Caco-2 (cell line): ENCODE data around the gene SORBS1. TPM values are rescaled to one million over a fixed set of nuclear protein-coding genes. Genes with fewer than 3 reads are reported as not detected.

Experiments
- BruUV-seq: library from RNA; stranded (reverse); fragments of 400-500 nt; replicated peaks from 2 replicates; lab custom pipeline; 2021; lab: Mats Ljungman, UMichigan
- CTCF ChIA-PET: fragments of 300-600 bp; sonication (Branson Sonifier 250); formaldehyde crosslinking; loops from one replicate; lab custom pipeline; 2022; ENCODE audit warnings: antibody characterized with exemption; lab: Charles Lee
- POLR2A ChIA-PET: fragments of 300-600 bp; sonication (Branson Sonifier 250); formaldehyde crosslinking; loops from one replicate; lab custom pipeline; 2022; ENCODE audit warnings: antibody characterized with exemption; lab: Charles Lee
- DNase-seq, 2 experiments: peaks; one replicate each; pipeline versions ENCODE4 v3.0.0 to v3.0.0-alpha.2; 2020 to 2022
- H3K27me3 ChIP-seq: replicated peaks from 2 replicates; pipeline ENCODE4 v1.6.0; 2011; ENCODE audit warnings: low read length; ENCODE audit not compliant: control insufficient read depth, insufficient read depth
- H3K36me3 ChIP-seq: 2 replicates; pipeline ENCODE4 v1.5.1; 2011; ENCODE audit warnings: low read length; ENCODE audit not compliant: control insufficient read depth, insufficient read depth
- H3K4me1 ChIP-seq: fragments of 250-450 bp; sonication (Bioruptor Pico); 2 replicates; pipeline ENCODE4 v1.5.1; 2020; ENCODE audit warnings: mild to moderate bottlenecking
- H3K4me3 ChIP-seq: 2 replicates; pipeline ENCODE4 v1.5.1; 2011; ENCODE audit warnings: low read depth, mild to moderate bottlenecking, control low read depth, low read length
- H3K9me3 ChIP-seq: fragments of 250-450 bp; sonication (Bioruptor Pico); 2 replicates; pipeline ENCODE4 v1.5.1; 2020; ENCODE audit warnings: mild to moderate bottlenecking, moderate library complexity
- H3K27ac Mint-ChIP-seq: one replicate; pipeline ENCODE4 v1.8.0; 2022; ENCODE audit warnings: mixed read lengths; ENCODE audit not compliant: unreplicated experiment
- H3K27me3 Mint-ChIP-seq: one replicate; pipeline ENCODE4 v1.8.0; 2022; ENCODE audit warnings: mixed read lengths; ENCODE audit not compliant: insufficient read depth, unreplicated experiment
- H3K36me3 Mint-ChIP-seq: one replicate; pipeline ENCODE4 v1.8.0; 2022; ENCODE audit warnings: mild to moderate bottlenecking, mixed read lengths; ENCODE audit not compliant: insufficient read depth, unreplicated experiment
- H3K4me1 Mint-ChIP-seq: one replicate; pipeline ENCODE4 v1.8.0; 2022; ENCODE audit warnings: low read depth, mixed read lengths; ENCODE audit not compliant: unreplicated experiment
- H3K4me3 Mint-ChIP-seq: one replicate; pipeline ENCODE4 v1.8.0; 2022; ENCODE audit warnings: mild to moderate bottlenecking, moderate library complexity, mixed read lengths; ENCODE audit not compliant: unreplicated experiment
- H3K9me3 Mint-ChIP-seq: one replicate; pipeline ENCODE4 v1.8.0; 2022; ENCODE audit warnings: mixed read lengths; ENCODE audit not compliant: unreplicated experiment
- CTCF ChIP-seq, 2 experiments: fragments of 200-600 bp in 1 of 2; IDR thresholded peaks; 1 replicate in 1 of 2; 2 replicates in 1 of 2; pipeline versions ENCODE4 v1.5.1 to v1.8.0; 2011 to 2022; ENCODE audit warnings: antibody characterized with exemption in 1 of 2, control low read depth in 1 of 2, inconsistent platforms in 1 of 2, low read depth in 1 of 2, low read length in 1 of 2, mild to moderate bottlenecking in 1 of 2, moderate library complexity in 1 of 2; ENCODE audit not compliant: insufficient read depth in 1 of 2, severe bottlenecking in 1 of 2, unreplicated experiment in 1 of 2
- intact Hi-C: fragments of 100-400 bp; cut with micrococcal nuclease; formaldehyde crosslinking; loops from one replicate; pipeline ENCODE4 v1.10.0; 2022; ENCODE audit not compliant: unreplicated experiment
- total RNA-seq: library from RNA; stranded (reverse); gene quantifications from 2 replicates; pipeline ENCODE4 v1.2.3, GENCODE V29; 2022

SORBS1 gene
- total RNA-seq, 1 experiment from 2014 or later: 39.3 TPM

GRCh38 chr10:95441547-95441923 lies 119.6 kb downstream of the SORBS1 start:
- Histone ChIP-seq H3K4me3 (no peak overlapping the region), H3K9me3 (no peaks in the 10 kb centered on the region), H3K4me1 (0 out of 2 replicates have a peak, but pooled peaks cover 3% of the 10 kb centered on the region), H3K36me3 (peaks cover 3% of the 10 kb centered on the region; the same call in 1 of the 2 replicates), H3K27me3 (no peaks in the 10 kb centered on the region)
- peaks cover 14% of the 10 kb centered on the region for H3K4me1 Mint-ChIP-seq
- H3K27me3 Mint-ChIP-seq: no peaks in the 10 kb centered on the region
- peaks cover 20% of the 10 kb centered on the region for H3K36me3 Mint-ChIP-seq
- no peak overlapping the region for H3K4me3 Mint-ChIP-seq
- no peak overlapping the region for H3K27ac Mint-ChIP-seq
- TF ChIP-seq CTCF (IDR thresholded peaks at IDR 0.05; ENCODE audit: insufficient read depth in 1 of 2, low read depth in 1 of 2, low read length in 1 of 2, severe bottlenecking in 1 of 2, unreplicated experiment in 1 of 2): no peak
- intact Hi-C loops: no loop called here
- H3K9me3 Mint-ChIP-seq: no peaks in the 10 kb centered on the region
- no peak for DNase-seq
- no TSS peak for BruUV-seq
- CTCF ChIA-PET: no interaction called here
- POLR2A ChIA-PET: no interaction called here

- no peaks in the 10 kb centered on the region for H3K9me3 ChIP-seq
- ChIA-PET POLR2A (no interaction called here), CTCF (no interaction called here)
- no peaks in the 10 kb centered on the region for H3K27me3 Mint-ChIP-seq
- no peak for DNase-seq
- peaks cover 11% of the 10 kb centered on the region for H3K4me1 Mint-ChIP-seq
- intact Hi-C loops: no loop called here
- no peak overlapping the region for H3K4me3 Mint-ChIP-seq
- H3K4me1 ChIP-seq: 0 out of 2 replicates have a peak, but pooled peaks cover 3% of the 10 kb centered on the region
- H3K9me3 Mint-ChIP-seq: no peaks in the 10 kb centered on the region
- H3K36me3 ChIP-seq: peaks cover 5% of the 10 kb centered on the region
- H3K27ac Mint-ChIP-seq: no peak overlapping the region
- no peak for TF ChIP-seq CTCF (IDR thresholded peaks at IDR 0.05; ENCODE audit: insufficient read depth in 1 of 2, low read depth in 1 of 2, low read length in 1 of 2, severe bottlenecking in 1 of 2, unreplicated experiment in 1 of 2)
- H3K27me3 ChIP-seq: no peaks in the 10 kb centered on the region
- peaks cover 20% of the 10 kb centered on the region for H3K36me3 Mint-ChIP-seq
- no TSS peak for BruUV-seq
- H3K4me3 ChIP-seq: no peak overlapping the region
Measured at GRCh38 chr10:95440756-95441546, 120.2 kb downstream of the SORBS1 start.

- Histone ChIP-seq H3K4me1 (0 out of 2 replicates have a peak, but pooled peaks cover 3% of the 10 kb centered on the region), H3K4me3 (no peak overlapping the region), H3K36me3 (peaks cover 5% of the 10 kb centered on the region), H3K9me3 (no peaks in the 10 kb centered on the region), H3K27me3 (no peaks in the 10 kb centered on the region)
- H3K4me3 Mint-ChIP-seq: no peak overlapping the region
- H3K27ac Mint-ChIP-seq: no peak overlapping the region
- peaks cover 20% of the 10 kb centered on the region for H3K36me3 Mint-ChIP-seq
- DNase-seq: no peak
- no peak for TF ChIP-seq CTCF (IDR thresholded peaks at IDR 0.05; ENCODE audit: insufficient read depth in 1 of 2, low read depth in 1 of 2, low read length in 1 of 2, severe bottlenecking in 1 of 2, unreplicated experiment in 1 of 2)
- BruUV-seq: no TSS peak
- H3K9me3 Mint-ChIP-seq: no peaks in the 10 kb centered on the region
- CTCF ChIA-PET: interaction anchor here (1.0 to 1.4 kb wide), 2 partner anchors 9 to 118 kb away, joined by 4 to 5 read pairs; no protein-coding TSS in a partner anchor
- H3K27me3 Mint-ChIP-seq: no peaks in the 10 kb centered on the region
- POLR2A ChIA-PET: no interaction called here
- peaks cover 8% of the 10 kb centered on the region for H3K4me1 Mint-ChIP-seq
- intact Hi-C loops: no loop called here
Measured at GRCh38 chr10:95440038-95440725, 121.0 kb downstream of the SORBS1 start.
